Neural cell (in vitro differentiated cells): Measurements from ENCODE around the gene ANAPC5.

Source experiments
- EP300 ChIP-seq: fragments of 450-650 bp; conservative IDR thresholded peaks from 2 replicates; pipeline ENCODE4 v1.6.1; 2014; ENCODE audit warnings: antibody characterized with exemption, mild to moderate bottlenecking, moderate library complexity; ENCODE audit not compliant: poor library complexity, severe bottlenecking
- EZH2 ChIP-seq: fragments of 200-600, 300-800 bp; shearing (Covaris generic), sonication (generic); IDR thresholded peaks from 2 replicates; pipeline ENCODE4 v1.6.1; 2014; ENCODE audit warnings: antibody characterized with exemption, low read length, borderline replicate concordance, mild to moderate bottlenecking; ENCODE audit not compliant: insufficient read depth, poor library complexity, severe bottlenecking
- POLR2AphosphoS5 ChIP-seq: IDR thresholded peaks from 2 replicates; pipeline ENCODE4 v1.6.1; 2012
- RAD21 ChIP-seq: fragments of 450-650 bp; conservative IDR thresholded peaks from 2 replicates; pipeline ENCODE4 v1.6.1; 2014; ENCODE audit warnings: antibody characterized with exemption, mild to moderate bottlenecking, moderate library complexity
- SMC3 ChIP-seq: fragments of 450-650 bp; conservative IDR thresholded peaks from 2 replicates; pipeline ENCODE4 v1.6.1; 2014; ENCODE audit warnings: antibody characterized with exemption, mild to moderate bottlenecking, moderate library complexity; ENCODE audit not compliant: poor library complexity
- TF ChIP-seq, protein P1 (sequence below): fragments of 450-650 bp; IDR thresholded peaks from 2 replicates; pipeline ENCODE4 v1.5.1; 2014; ENCODE audit warnings: antibody characterized with exemption, mild to moderate bottlenecking, moderate library complexity; ENCODE audit not compliant: poor library complexity, severe bottlenecking
- TF ChIP-seq, protein P2 (sequence below): IDR thresholded peaks from 2 replicates; pipeline ENCODE4 v1.6.1; 2012; ENCODE audit warnings: borderline replicate concordance

DNA sequence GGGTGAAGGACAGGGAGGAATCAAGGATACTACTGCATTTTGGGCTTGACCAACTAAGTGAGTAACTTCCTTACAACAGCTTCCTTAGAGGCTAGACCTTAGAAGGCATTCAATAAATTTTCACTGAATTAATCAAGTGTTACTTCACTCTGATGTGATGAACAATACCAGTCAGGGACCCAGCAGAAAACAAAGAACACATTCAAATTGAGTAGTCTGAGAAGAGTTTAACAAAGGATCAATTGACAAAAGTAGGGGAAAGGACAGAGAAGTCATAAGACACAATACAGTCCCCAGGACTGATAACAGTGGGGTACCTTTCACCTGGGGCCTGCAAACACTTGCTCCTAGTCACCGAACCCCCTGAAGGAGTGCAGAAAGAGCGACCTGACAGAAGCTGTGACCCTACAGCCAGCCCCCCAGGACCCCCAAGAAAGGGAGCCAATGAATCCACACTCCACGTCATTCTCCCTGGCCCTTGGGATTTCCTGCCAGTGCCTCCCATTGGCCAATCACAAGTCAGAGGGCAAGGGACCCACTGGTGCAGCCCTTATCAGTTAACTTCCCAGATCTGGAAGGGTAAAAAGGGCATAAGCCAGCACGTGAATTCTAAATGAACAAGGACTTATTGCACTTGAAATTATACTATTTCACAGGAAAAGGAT lies 6.9 kb downstream of the ANAPC5 start:
- TF ChIP-seq RAD21: no peak
- TF ChIP-seq, protein P1, sequence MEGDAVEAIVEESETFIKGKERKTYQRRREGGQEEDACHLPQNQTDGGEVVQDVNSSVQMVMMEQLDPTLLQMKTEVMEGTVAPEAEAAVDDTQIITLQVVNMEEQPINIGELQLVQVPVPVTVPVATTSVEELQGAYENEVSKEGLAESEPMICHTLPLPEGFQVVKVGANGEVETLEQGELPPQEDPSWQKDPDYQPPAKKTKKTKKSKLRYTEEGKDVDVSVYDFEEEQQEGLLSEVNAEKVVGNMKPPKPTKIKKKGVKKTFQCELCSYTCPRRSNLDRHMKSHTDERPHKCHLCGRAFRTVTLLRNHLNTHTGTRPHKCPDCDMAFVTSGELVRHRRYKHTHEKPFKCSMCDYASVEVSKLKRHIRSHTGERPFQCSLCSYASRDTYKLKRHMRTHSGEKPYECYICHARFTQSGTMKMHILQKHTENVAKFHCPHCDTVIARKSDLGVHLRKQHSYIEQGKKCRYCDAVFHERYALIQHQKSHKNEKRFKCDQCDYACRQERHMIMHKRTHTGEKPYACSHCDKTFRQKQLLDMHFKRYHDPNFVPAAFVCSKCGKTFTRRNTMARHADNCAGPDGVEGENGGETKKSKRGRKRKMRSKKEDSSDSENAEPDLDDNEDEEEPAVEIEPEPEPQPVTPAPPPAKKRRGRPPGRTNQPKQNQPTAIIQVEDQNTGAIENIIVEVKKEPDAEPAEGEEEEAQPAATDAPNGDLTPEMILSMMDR: no peak
- TF ChIP-seq EP300: no peak
- no peak for TF ChIP-seq POLR2AphosphoS5
- no peak for TF ChIP-seq SMC3
- no peak for TF ChIP-seq EZH2
- TF ChIP-seq, protein P2, sequence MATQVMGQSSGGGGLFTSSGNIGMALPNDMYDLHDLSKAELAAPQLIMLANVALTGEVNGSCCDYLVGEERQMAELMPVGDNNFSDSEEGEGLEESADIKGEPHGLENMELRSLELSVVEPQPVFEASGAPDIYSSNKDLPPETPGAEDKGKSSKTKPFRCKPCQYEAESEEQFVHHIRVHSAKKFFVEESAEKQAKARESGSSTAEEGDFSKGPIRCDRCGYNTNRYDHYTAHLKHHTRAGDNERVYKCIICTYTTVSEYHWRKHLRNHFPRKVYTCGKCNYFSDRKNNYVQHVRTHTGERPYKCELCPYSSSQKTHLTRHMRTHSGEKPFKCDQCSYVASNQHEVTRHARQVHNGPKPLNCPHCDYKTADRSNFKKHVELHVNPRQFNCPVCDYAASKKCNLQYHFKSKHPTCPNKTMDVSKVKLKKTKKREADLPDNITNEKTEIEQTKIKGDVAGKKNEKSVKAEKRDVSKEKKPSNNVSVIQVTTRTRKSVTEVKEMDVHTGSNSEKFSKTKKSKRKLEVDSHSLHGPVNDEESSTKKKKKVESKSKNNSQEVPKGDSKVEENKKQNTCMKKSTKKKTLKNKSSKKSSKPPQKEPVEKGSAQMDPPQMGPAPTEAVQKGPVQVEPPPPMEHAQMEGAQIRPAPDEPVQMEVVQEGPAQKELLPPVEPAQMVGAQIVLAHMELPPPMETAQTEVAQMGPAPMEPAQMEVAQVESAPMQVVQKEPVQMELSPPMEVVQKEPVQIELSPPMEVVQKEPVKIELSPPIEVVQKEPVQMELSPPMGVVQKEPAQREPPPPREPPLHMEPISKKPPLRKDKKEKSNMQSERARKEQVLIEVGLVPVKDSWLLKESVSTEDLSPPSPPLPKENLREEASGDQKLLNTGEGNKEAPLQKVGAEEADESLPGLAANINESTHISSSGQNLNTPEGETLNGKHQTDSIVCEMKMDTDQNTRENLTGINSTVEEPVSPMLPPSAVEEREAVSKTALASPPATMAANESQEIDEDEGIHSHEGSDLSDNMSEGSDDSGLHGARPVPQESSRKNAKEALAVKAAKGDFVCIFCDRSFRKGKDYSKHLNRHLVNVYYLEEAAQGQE: no peak
